Upper lobe of left lung (tissue), 4 donors: ENCODE data around the gene ADAR.

Experiments used
- EP300 ChIP-seq, 4 donors: sonication (generic); formaldehyde crosslinking; IDR thresholded peaks; one replicate each; pipeline ENCODE4 v1.5.1; 2017; ENCODE audit warnings: antibody characterized with exemption in 4 of 4, control low read depth in 2 of 4
- POLR2A ChIP-seq, 4 donors: fragments of 450-650 bp; IDR thresholded peaks; one replicate each; pipeline ENCODE4 v1.5.1; 2016 to 2017; ENCODE audit warnings: antibody characterized with exemption in 4 of 4, mild to moderate bottlenecking in 2 of 4
- POLR2AphosphoS5 ChIP-seq, 2 donors: sonication (generic); formaldehyde crosslinking; IDR thresholded peaks; one replicate each; pipeline ENCODE4 v1.5.1; 2017; ENCODE audit warnings: antibody characterized with exemption in 2 of 2
- TF ChIP-seq, protein P1 (sequence below), 6 experiments: fragments of 450-650 bp in 4 of 6; fragments of 200-600 bp in 2 of 6; sonication (generic) in 2 of 6; IDR thresholded peaks; one replicate each; pipeline ENCODE4 v1.5.1; 2016 to 2019; ENCODE audit warnings: antibody characterized with exemption in 6 of 6

DNA sequence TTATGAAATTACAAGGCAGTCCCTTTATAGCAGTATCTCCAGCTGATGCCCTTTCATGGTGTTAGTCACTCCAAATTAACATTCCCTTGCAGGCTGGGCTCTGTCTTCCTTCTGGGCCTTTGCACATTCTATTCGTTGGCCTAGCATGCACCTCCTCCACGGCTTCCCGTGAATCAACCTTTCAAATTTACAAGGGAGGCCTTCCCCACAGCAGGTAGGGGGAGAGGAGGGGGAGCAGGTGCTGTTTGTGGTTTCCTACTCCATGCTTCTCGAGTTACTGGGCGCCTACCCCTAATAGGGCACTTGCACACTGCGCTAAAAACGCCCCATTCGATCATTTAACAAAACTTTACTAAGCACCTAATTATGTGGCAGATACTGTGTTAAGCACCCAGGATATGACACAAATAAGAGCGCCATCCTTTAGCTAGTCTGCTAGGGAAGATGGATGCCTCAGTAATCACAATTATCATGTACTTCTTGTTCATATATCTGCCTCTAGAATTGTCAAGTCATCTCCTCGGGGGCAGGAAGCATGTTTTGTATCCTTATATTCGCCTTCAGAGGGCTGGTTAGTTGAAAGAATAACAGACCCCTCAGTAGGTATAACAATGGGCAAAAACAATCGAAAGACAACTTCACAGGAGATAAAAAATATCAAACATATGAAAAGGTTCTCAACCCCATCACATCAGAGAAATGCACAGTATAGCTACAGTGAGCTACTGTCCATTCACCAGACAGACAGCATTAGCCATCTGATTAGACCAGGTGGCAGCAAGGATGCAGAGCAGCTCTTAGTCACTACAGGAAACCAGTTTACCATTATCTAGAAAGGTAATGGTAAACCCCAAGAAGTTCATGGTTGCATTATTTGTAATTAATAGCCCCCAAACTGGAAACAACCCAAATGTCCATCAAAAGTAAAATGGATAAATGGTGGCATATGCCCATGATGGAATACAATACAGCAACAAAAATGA, 1.7 kb upstream of the ADAR start:
- TF ChIP-seq, protein P1, sequence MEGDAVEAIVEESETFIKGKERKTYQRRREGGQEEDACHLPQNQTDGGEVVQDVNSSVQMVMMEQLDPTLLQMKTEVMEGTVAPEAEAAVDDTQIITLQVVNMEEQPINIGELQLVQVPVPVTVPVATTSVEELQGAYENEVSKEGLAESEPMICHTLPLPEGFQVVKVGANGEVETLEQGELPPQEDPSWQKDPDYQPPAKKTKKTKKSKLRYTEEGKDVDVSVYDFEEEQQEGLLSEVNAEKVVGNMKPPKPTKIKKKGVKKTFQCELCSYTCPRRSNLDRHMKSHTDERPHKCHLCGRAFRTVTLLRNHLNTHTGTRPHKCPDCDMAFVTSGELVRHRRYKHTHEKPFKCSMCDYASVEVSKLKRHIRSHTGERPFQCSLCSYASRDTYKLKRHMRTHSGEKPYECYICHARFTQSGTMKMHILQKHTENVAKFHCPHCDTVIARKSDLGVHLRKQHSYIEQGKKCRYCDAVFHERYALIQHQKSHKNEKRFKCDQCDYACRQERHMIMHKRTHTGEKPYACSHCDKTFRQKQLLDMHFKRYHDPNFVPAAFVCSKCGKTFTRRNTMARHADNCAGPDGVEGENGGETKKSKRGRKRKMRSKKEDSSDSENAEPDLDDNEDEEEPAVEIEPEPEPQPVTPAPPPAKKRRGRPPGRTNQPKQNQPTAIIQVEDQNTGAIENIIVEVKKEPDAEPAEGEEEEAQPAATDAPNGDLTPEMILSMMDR (IDR thresholded peaks at IDR 0.05): no peak
- TF ChIP-seq POLR2A (IDR thresholded peaks at IDR 0.05) (no peak), EP300 (IDR thresholded peaks at IDR 0.05) (no peak), POLR2AphosphoS5 (IDR thresholded peaks at IDR 0.05) (no peak)
